GM21367 (cell line): ENCODE measurements around the gene C1orf185.
"Not testable (repeated sequence)": the region's sequence is repeated elsewhere in the genome, so short reads cannot be mapped to it uniquely, and the experiment has no call there.

Source experiments
- ATAC-seq: cut with Tn5 transposase; IDR thresholded peaks from one replicate; pipeline ENCODE4 v1.9.1; 2021; ENCODE audit not compliant: unreplicated experiment

Gene C1orf185

GRCh38 chr1:51133045-51133444 lies 31.0 kb downstream of the C1orf185 start:
- ATAC-seq: no peak

DNA sequence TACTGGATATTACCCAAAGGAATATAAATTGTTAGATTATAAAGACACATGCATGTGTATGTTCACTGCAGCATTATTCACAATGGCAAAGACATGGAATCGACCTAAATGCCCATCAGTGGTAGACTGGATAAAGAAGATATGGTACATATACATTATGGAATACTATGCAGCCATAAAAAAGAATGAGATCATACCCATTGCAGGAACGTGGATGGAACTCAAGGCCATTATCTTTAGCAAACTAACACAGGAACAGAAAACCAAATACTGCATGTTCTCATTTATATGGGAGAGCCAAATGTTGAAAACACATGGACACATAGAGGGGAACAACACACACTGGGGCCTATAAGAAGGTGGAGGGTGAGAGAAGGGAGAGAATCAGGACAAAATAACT lies 35.7 kb downstream of the C1orf185 start:
- ATAC-seq: not testable (repeated sequence)

DNA sequence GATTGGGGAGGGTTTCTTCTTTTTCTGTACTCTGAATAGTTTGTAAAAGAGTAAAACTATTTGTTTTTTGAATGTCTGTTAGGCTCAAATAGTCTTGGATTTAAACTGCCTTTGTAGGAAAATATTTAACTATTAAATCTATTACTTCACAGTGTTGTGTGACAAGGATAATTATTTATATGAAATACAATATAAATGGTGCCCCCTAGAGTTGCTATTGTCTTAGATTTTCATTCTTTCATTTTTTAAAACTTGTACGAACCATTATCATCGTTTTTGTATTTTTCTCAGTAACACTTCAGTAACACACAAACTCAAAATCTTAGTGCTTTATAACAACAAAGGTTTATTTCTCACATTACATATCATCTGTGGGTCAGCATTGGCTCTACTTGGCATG lies 37.4 kb downstream of the C1orf185 start:
- no peak for ATAC-seq

GRCh38 chr1:51147394-51147793 lies 45.4 kb downstream of the C1orf185 start:
- ATAC-seq: no peak

- ATAC-seq: no peak
Observed at GRCh38 chr1:51154776-51155175, 52.7 kb downstream of the C1orf185 start.

DNA sequence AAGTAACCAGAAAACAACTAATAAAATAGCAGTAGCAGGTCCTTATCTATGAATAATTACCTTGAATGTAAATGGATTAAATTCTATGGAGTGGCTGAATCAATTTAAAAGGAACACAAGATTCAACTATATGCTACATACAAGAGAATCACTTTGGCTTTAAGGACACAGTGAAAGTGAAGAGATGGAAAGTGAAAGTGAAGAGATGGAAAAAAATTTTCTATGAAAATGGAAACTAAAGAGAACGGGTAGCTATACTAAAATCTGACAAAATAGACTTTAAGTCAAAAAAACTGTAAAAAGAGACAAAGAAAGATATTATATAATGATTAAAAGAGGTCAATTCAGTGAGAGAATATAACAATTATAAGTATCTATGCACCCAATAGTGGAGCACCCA lies 54.7 kb downstream of the C1orf185 start:
- ATAC-seq: no peak

GRCh38 chr1:51157395-51157794 lies 55.4 kb downstream of the C1orf185 start:
- ATAC-seq: no peak

GRCh38 chr1:51158263-51158662 lies 56.2 kb downstream of the C1orf185 start:
- ATAC-seq: no peak

- not testable (repeated sequence) for ATAC-seq
Observed at GRCh38 chr1:51162560-51162959, 60.5 kb downstream of the C1orf185 start.

- no peak for ATAC-seq
Observed at GRCh38 chr1:51165540-51165939, 63.5 kb downstream of the C1orf185 start.

DNA sequence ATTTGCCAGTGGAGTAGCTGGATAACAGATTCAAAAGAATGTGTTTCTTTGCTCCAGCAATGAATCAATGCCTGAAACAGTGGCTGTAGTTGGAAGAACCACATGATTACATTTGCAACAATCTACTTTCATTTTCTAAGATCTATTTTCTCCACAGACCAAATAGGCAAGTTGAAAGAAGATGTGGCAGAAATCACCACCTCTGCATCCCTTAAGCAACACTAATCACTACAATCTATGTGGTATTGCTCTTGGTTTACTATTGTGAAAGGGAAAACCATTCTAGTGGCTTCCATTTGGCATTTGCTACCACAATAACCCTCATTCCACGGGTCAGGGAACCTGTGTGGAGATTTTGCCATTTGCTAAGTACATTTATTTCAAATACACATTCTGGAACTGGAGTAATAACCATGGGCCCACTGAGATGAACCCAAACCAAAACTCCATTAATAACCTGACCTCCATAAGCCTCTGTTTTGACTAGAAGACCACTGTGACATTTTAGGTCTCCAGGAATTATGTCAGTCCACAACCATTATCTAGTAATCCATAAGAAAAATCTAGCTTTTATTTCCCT lies 66.3 kb downstream of the C1orf185 start:
- ATAC-seq: no peak

DNA sequence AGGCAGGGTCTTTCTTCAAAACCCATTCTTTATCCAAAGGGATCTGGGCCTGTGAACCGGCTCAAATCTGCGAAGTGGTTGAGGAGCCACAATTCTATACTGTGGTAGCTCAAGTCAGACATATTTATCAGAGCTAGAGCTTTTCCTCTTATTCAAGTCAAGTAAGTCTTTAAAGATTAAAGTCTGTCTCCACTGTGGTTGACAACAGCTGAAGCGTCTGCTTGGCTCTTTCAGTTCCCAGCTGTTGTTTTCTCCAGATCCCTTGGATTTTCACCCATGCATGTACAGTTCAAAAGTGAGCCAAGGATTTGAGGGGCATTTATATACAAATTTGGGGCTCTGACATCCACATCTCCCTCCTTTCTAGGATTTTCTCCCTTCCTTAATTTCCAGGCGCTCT lies 66.9 kb downstream of the C1orf185 start:
- no peak for ATAC-seq

GRCh38 chr1:51170342-51170741 lies 68.3 kb downstream of the C1orf185 start:
- no peak for ATAC-seq

- no peak for ATAC-seq
Observed at GRCh38 chr1:51172811-51173210, 70.8 kb downstream of the C1orf185 start.

DNA sequence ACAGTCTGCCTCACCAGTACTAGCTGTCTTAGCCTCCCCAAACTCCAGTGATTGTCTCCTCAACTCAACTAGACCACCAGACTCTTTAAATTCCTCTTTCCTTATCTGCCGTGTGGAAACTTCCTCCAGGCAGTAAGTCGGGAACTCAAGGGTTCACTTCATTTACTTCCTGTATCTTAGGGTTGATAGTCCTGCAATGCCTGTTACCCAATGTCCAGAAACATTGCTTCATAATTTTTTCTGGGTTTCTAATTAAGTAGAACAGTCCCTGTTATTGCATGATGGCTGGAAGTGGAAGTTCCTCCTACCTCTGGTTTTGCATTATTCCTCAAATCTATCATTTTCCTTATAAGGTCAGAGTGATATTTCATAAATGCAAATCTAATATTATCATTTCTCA lies 73.2 kb downstream of the C1orf185 start:
- ATAC-seq: no peak

- ATAC-seq: not testable (repeated sequence)
Observed at GRCh38 chr1:51177988-51178387, 76.0 kb downstream of the C1orf185 start.

GRCh38 chr1:51188230-51188629 lies 86.2 kb downstream of the C1orf185 start:
- no peak for ATAC-seq

- ATAC-seq: no peak
Observed at GRCh38 chr1:51189421-51190073, 87.5 kb downstream of the C1orf185 start.

- ATAC-seq: no peak
Observed at GRCh38 chr1:51190961-51191360, 88.9 kb downstream of the C1orf185 start.

- no peak for ATAC-seq
Observed at GRCh38 chr1:51192213-51192843, 90.3 kb downstream of the C1orf185 start.

DNA sequence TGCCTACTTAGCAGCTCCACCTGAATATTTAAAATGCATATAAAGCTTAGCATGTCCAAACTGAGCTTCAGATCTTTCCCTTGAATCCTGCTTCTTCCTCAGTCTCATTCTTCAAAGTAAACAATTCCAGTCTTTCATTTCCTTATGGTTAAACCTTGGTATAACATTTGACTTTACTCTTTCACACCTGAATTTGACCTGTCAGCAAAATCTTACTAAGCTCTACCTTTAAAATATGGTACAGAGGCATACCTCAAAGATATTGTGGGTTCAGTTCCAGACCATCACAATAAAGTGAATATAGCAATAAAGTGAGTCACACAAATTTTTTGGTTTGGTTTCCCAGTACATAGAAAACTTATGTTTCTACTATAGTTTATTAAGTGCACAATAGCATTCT lies 91.5 kb downstream of the C1orf185 start:
- ATAC-seq: no peak
